HepG2 (cell line): ENCODE measurements around the gene RAD9A. TPM values are rescaled to one million over a fixed set of nuclear protein-coding genes. Genes with fewer than 3 reads are reported as not detected.
A peak's percentile ranks its signal among the peaks of the same experiment; 100 is the strongest.

Experiments
- FOXK1 ChIP-seq: sonication (generic); formaldehyde crosslinking; IDR thresholded peaks from 2 replicates; pipeline ENCODE4 v1.4.0; 2020; ENCODE audit warnings: low read depth, missing genetic modification reagents, borderline replicate concordance
- MED1 ChIP-seq: sonication (generic); formaldehyde crosslinking; IDR thresholded peaks from 2 replicates; pipeline ENCODE4 v1.4.0; 2020; ENCODE audit warnings: missing genetic modification reagents
- MTA3 ChIP-seq: sonication (generic); formaldehyde crosslinking; IDR thresholded peaks from 2 replicates; pipeline ENCODE4 v1.4.0; 2020; ENCODE audit warnings: missing genetic modification reagents
- SALL1 ChIP-seq: sonication (generic); formaldehyde crosslinking; IDR thresholded peaks from 2 replicates; pipeline ENCODE4 v1.8.0; 2022; ENCODE audit warnings: mild to moderate bottlenecking, missing genetic modification reagents
- SPEN ChIP-seq: sonication (generic); formaldehyde crosslinking; IDR thresholded peaks from 2 replicates; pipeline ENCODE4 v1.5.1; 2020; ENCODE audit warnings: low read depth, mild to moderate bottlenecking, missing genetic modification reagents
- SRY ChIP-seq: sonication (generic); formaldehyde crosslinking; IDR thresholded peaks from 2 replicates; pipeline ENCODE4 v1.8.0; 2022; ENCODE audit warnings: mild to moderate bottlenecking, missing genetic modification reagents
- TEAD3 ChIP-seq: optimal IDR thresholded peaks from 2 replicates; pipeline ENCODE3; 2016; ENCODE audit warnings: borderline replicate concordance
- THAP11 ChIP-seq: IDR thresholded peaks from 2 replicates; pipeline ENCODE4 v1.6.1; 2016; ENCODE audit warnings: missing biosample characterization, missing genetic modification reagents
- THYN1 ChIP-seq: sonication (generic); formaldehyde crosslinking; IDR thresholded peaks from 2 replicates; pipeline ENCODE4 v1.8.1; 2023; ENCODE audit warnings: low read depth, mild to moderate bottlenecking, moderate library complexity, missing genetic modification reagents, borderline replicate concordance
- TP53 ChIP-seq: sonication (generic); formaldehyde crosslinking; conservative IDR thresholded peaks from 2 replicates; pipeline ENCODE4 v1.4.0; 2020; ENCODE audit warnings: missing genetic modification reagents
- ZBTB21 ChIP-seq: sonication (generic); formaldehyde crosslinking; IDR thresholded peaks from 2 replicates; pipeline ENCODE4 v1.4.0; 2020; ENCODE audit warnings: missing genetic modification reagents
- ZHX2 ChIP-seq, 2 experiments: sonication (generic) in 1 of 2; formaldehyde crosslinking in 1 of 2; IDR thresholded peaks; 2 replicates each; pipeline versions ENCODE4 v1.6.1 to v1.9.0; 2014 to 2022; ENCODE audit warnings: antibody characterized with exemption in 1 of 2, borderline replicate concordance in 1 of 2, inconsistent platforms in 1 of 2, low read depth in 1 of 2, missing genetic modification reagents in 1 of 2
- ZKSCAN5 ChIP-seq: sonication (generic); formaldehyde crosslinking; IDR thresholded peaks from 2 replicates; pipeline ENCODE4 v1.5.1; 2020; ENCODE audit warnings: mild to moderate bottlenecking, missing genetic modification reagents
- ZNF282 ChIP-seq: fragments of 450-650 bp; IDR thresholded peaks from 2 replicates; pipeline ENCODE4 v1.6.1; 2018; ENCODE audit not compliant: partially characterized antibody
- ZNF563 ChIP-seq: sonication (generic); formaldehyde crosslinking; IDR thresholded peaks from 2 replicates; pipeline ENCODE4 v1.8.0; 2022; ENCODE audit warnings: mild to moderate bottlenecking, moderate library complexity, missing genetic modification reagents
- ZNF749 ChIP-seq: sonication (generic); formaldehyde crosslinking; IDR thresholded peaks from 2 replicates; pipeline ENCODE4 v1.8.0; 2022; ENCODE audit warnings: mild to moderate bottlenecking, missing genetic modification reagents, moderate library complexity, borderline replicate concordance
- polyA plus RNA-seq, 8 experiments: library from polyadenylated mRNA; depleted of rRNA in 3 of 8; stranded (reverse) in 7 of 8; unstranded in 1 of 8; fragments of >200 nt; fragmentation: Illumina TruSeq in 4 of 8; extraction: Trizol in 4 of 8; gene quantifications; 2 replicates each; pipeline versions ENCODE4 v1.2.1 to v1.2.3, GENCODE V29; 2011 to 2016; ENCODE audit warnings: low read depth in 4 of 8, missing spikeins in 1 of 8, mixed read lengths in 1 of 8; ENCODE audit not compliant: insufficient read depth in 1 of 8
- total RNA-seq, 5 experiments: library from RNA; depleted of rRNA; stranded (reverse); fragments of >200 nt; fragmentation: Illumina TruSeq; extraction: Trizol; gene quantifications; 2 replicates each; pipeline ENCODE4 v1.2.3, GENCODE V29; 2016; ENCODE audit warnings: low read depth in 1 of 5
- TF ChIP-seq, protein P1 (sequence below): sonication (generic); formaldehyde crosslinking; IDR thresholded peaks from 2 replicates; pipeline ENCODE4 v1.4.0; 2020; ENCODE audit warnings: missing genetic modification reagents
- TF ChIP-seq, protein P2 (sequence below): sonication (generic); formaldehyde crosslinking; IDR thresholded peaks from 2 replicates; pipeline ENCODE4 v1.9.0; 2021; ENCODE audit warnings: missing genetic modification reagents, borderline replicate concordance

RAD9A gene
- total and polyA plus RNA-seq, 2 of the 13 experiments (the other 11 are each of a cell fraction or from before 2014, with no cell fraction given), result 10.1 to 15.7 TPM

DNA sequence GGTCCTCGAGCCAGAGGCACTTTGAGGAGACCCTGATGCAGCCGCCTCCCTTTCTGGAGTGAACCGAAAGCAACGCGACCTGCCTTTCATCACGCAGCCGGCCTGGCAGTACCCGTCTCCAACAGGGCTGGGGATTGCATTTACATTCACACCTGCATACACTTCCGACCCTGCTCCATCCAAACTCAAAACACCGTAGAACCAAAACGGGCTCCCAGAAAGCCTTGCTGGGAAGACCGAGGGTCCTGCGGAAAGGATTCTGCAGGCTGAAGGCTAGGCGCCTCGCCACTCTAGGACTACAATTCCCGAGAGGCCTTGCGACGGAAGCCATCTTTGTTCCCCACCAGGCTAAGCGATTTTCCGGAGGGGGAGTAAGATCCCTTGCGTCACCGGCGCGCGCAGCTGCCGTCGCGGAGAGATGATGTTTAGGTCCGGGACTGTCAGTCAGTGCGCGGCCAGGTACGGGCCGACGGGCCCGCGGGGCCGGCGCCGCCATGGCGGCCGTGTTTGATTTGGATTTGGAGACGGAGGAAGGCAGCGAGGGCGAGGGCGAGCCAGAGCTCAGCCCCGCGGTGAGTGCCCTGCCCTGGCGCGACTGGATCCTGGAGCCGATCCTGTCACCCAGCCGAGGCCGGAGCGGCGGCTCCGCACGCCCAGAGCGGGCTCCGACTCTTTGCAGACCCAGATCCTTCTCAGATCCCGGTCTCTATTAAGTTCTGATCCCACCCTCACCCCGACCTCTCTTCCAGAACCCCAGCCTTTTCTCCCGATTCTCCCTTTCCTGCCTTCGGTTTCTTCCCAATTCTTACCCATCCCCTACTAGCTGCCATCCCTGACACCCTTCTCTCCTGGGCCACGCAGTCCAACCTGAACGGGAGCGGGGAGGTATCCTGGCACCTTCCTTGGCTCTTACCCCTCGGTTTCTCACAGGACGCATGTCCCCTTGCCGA lies 36.5 kb downstream of the RAD9A start, which contains the start of gene RPS6KB2 (continued):
- TF ChIP-seq ZHX2 (IDR thresholded peaks at IDR 0.05; ENCODE audit: low read depth) (peak; percentile 94), ZHX2 (CRISPR knock-in tag; IDR thresholded peaks at IDR 0.05; ENCODE audit: borderline replicate concordance) (peak; percentile 33; the same call in 1 of the 2 replicates), SALL1 (CRISPR knock-in tag) (peak; percentile 59), ZNF563 (CRISPR knock-in tag) (peak; percentile 16; the same call in 1 of the 2 replicates), SPEN (CRISPR knock-in tag) (peak; percentile 95), TEAD3 (CRISPR knock-in tag) (peak; percentile 68), TP53 (peak; percentile 72), MED1 (CRISPR knock-in tag) (peak; percentile 83), ZKSCAN5 (no peak), ZNF282 (no peak), ZBTB21 (CRISPR knock-in tag) (peak; percentile 54; the same call in 1 of the 2 replicates), FOXK1 (peak; percentile 95), MTA3 (CRISPR knock-in tag) (no peak), SRY (CRISPR knock-in tag) (0 out of 2 replicates have a peak, but pooled peaks have one; percentile 64), ZNF749 (CRISPR knock-in tag) (peak; percentile 42; the same call in 1 of the 2 replicates), THYN1 (CRISPR knock-in tag) (no peak), THAP11 (CRISPR knock-in tag) (peak; percentile 100)
- TF ChIP-seq, protein P1, sequence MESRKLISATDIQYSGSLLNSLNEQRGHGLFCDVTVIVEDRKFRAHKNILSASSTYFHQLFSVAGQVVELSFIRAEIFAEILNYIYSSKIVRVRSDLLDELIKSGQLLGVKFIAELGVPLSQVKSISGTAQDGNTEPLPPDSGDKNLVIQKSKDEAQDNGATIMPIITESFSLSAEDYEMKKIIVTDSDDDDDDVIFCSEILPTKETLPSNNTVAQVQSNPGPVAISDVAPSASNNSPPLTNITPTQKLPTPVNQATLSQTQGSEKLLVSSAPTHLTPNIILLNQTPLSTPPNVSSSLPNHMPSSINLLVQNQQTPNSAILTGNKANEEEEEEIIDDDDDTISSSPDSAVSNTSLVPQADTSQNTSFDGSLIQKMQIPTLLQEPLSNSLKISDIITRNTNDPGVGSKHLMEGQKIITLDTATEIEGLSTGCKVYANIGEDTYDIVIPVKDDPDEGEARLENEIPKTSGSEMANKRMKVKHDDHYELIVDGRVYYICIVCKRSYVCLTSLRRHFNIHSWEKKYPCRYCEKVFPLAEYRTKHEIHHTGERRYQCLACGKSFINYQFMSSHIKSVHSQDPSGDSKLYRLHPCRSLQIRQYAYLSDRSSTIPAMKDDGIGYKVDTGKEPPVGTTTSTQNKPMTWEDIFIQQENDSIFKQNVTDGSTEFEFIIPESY (CRISPR knock-in tag), result 0 out of 2 replicates have a peak, but pooled peaks have one; percentile 36
- TF ChIP-seq, protein P2, sequence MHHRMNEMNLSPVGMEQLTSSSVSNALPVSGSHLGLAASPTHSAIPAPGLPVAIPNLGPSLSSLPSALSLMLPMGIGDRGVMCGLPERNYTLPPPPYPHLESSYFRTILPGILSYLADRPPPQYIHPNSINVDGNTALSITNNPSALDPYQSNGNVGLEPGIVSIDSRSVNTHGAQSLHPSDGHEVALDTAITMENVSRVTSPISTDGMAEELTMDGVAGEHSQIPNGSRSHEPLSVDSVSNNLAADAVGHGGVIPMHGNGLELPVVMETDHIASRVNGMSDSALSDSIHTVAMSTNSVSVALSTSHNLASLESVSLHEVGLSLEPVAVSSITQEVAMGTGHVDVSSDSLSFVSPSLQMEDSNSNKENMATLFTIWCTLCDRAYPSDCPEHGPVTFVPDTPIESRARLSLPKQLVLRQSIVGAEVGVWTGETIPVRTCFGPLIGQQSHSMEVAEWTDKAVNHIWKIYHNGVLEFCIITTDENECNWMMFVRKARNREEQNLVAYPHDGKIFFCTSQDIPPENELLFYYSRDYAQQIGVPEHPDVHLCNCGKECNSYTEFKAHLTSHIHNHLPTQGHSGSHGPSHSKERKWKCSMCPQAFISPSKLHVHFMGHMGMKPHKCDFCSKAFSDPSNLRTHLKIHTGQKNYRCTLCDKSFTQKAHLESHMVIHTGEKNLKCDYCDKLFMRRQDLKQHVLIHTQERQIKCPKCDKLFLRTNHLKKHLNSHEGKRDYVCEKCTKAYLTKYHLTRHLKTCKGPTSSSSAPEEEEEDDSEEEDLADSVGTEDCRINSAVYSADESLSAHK (CRISPR knock-in tag), result no peak
